Keratinocyte (primary cell): ENCODE results near the gene CD81.
"Not testable (repeated sequence)": the region's sequence is repeated elsewhere in the genome, so short reads cannot be mapped to it uniquely, and the experiment has no call there.

Experiments
- CTCF ChIP-seq, 3 experiments: IDR thresholded peaks in 1 of 3; conservative IDR thresholded peaks in 1 of 3; optimal IDR thresholded peaks in 1 of 3; 2 replicates in 2 of 3; 3 replicates in 1 of 3; pipeline versions ENCODE3 to v1.5.1; 2011; ENCODE audit warnings: low read length in 3 of 3, mild to moderate bottlenecking in 3 of 3, moderate library complexity in 2 of 3, control low read depth in 1 of 3, inconsistent platforms in 1 of 3; ENCODE audit not compliant: insufficient read depth in 2 of 3; ENCODE audit errors: extremely low read depth in 1 of 3
- EZH2 ChIP-seq: IDR thresholded peaks from one replicate; pipeline ENCODE4 v1.6.1; 2012; ENCODE audit warnings: inconsistent platforms, mild to moderate bottlenecking, low read length, moderate library complexity

- not testable (repeated sequence) for TF ChIP-seq CTCF (optimal IDR thresholded peaks at IDR 0.05 in 1 of 3, IDR thresholded peaks at IDR 0.05 in 1 of 3, conservative IDR thresholded peaks at IDR 0.05 in 1 of 3; ENCODE audit: extremely low read depth in 1 of 3, insufficient read depth in 2 of 3, low read length in 3 of 3); EZH2
Measured at GRCh38 chr11:2364386-2364785, 12.7 kb upstream of the CD81 start.
